Osteoblast (primary cell): ENCODE results near the gene MANF. TPM values are rescaled to one million over a fixed set of nuclear protein-coding genes. Genes with fewer than 3 reads are reported as not detected.
"Not testable (repeated sequence)": the region's sequence is repeated elsewhere in the genome, so short reads cannot be mapped to it uniquely, and the experiment has no call there.

Experiments
- DNase-seq: peaks from one replicate; pipeline ENCODE4 v3.0.0; 2011; ENCODE audit warnings: low spot score, mixed read lengths; ENCODE audit not compliant: insufficient read length; ENCODE audit errors: missing footprints
- H2AFZ ChIP-seq: 2 replicates; pipeline ENCODE4 v1.6.0; 2011; ENCODE audit warnings: mild to moderate bottlenecking, low read length
- H3K27ac ChIP-seq: 2 replicates; pipeline ENCODE4 v1.5.1; 2011; ENCODE audit warnings: mild to moderate bottlenecking, low read depth, low read length, moderate library complexity
- H3K27me3 ChIP-seq: 2 replicates; pipeline ENCODE4 v1.6.0; 2012; ENCODE audit warnings: mild to moderate bottlenecking, control low read depth, inconsistent platforms, low read length, moderate library complexity; ENCODE audit not compliant: insufficient read depth
- H3K36me3 ChIP-seq: 2 replicates; pipeline ENCODE4 v1.5.1; 2011; ENCODE audit warnings: mild to moderate bottlenecking, low read length, control low read depth, moderate library complexity; ENCODE audit not compliant: insufficient read depth
- H3K4me1 ChIP-seq: 2 replicates; pipeline ENCODE4 v1.5.1; 2011; ENCODE audit warnings: mild to moderate bottlenecking, low read length, control low read depth, moderate library complexity; ENCODE audit not compliant: insufficient read depth
- H3K4me2 ChIP-seq: 2 replicates; pipeline ENCODE4 v1.6.0; 2011; ENCODE audit warnings: mild to moderate bottlenecking, low read length; ENCODE audit not compliant: insufficient read depth
- H3K4me3 ChIP-seq: fragments of 200-600 bp; sonication (generic); 3 replicates; pipeline ENCODE4 v1.5.1; 2012; ENCODE audit warnings: mild to moderate bottlenecking, low read length, inconsistent platforms; ENCODE audit not compliant: insufficient read depth
- H3K79me2 ChIP-seq: 2 replicates; pipeline ENCODE4 v1.6.0; 2012; ENCODE audit warnings: mild to moderate bottlenecking, low read length, control low read depth, inconsistent platforms; ENCODE audit not compliant: insufficient read depth
- H3K9me3 ChIP-seq: 2 replicates; pipeline ENCODE4 v1.5.1; 2011; ENCODE audit warnings: low read depth, low read length, control low read depth
- H4K20me1 ChIP-seq: 2 replicates; pipeline ENCODE4 v1.6.0; 2012; ENCODE audit warnings: mild to moderate bottlenecking, low read length, control low read depth; ENCODE audit not compliant: insufficient read depth
- total RNA-seq: library from RNA; depleted of rRNA; stranded (reverse); fragments of >200 nt; gene quantifications from 2 replicates; pipeline ENCODE4 v1.2.3, GENCODE V29; 2012
- TF ChIP-seq, protein P1 (sequence below): IDR thresholded peaks from 2 replicates; pipeline ENCODE4 v1.5.1; 2011; ENCODE audit warnings: mild to moderate bottlenecking, low read depth, low read length, moderate library complexity; ENCODE audit errors: extremely low read depth

The MANF gene
- total RNA-seq, 1 donor: 37.3 TPM

DNA sequence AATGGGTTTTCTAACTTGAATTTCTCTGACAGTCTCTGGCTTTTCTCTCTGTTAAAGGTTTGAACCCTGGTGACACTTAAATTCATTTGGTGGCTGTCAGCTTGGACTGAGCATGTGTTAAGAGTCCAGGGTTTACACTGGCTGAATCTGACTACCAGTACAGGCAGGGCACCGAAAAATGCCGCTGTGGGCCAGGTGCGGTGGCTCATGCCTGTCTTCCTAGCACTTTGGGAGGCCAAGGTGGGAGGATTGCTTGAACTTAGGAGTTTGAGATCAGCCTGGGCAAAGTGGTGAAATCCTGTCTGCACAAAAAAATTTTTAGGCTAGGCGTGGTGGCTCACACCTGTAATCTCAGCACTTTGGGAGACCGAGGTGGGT lies 1.8 kb downstream of the MANF start:
- peaks cover 38% of the 10 kb centered on the region for H3K36me3 ChIP-seq
- no peak overlapping the region for H2AFZ ChIP-seq
- H3K9me3 ChIP-seq: no peaks in the 10 kb centered on the region
- peaks cover 37% of the 10 kb centered on the region for H4K20me1 ChIP-seq
- H3K79me2 ChIP-seq: peaks cover 57% of the 10 kb centered on the region
- H3K27ac ChIP-seq: peak overlapping the region; percentile 32
- TF ChIP-seq, protein P1, sequence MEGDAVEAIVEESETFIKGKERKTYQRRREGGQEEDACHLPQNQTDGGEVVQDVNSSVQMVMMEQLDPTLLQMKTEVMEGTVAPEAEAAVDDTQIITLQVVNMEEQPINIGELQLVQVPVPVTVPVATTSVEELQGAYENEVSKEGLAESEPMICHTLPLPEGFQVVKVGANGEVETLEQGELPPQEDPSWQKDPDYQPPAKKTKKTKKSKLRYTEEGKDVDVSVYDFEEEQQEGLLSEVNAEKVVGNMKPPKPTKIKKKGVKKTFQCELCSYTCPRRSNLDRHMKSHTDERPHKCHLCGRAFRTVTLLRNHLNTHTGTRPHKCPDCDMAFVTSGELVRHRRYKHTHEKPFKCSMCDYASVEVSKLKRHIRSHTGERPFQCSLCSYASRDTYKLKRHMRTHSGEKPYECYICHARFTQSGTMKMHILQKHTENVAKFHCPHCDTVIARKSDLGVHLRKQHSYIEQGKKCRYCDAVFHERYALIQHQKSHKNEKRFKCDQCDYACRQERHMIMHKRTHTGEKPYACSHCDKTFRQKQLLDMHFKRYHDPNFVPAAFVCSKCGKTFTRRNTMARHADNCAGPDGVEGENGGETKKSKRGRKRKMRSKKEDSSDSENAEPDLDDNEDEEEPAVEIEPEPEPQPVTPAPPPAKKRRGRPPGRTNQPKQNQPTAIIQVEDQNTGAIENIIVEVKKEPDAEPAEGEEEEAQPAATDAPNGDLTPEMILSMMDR: no peak
- H3K27me3 ChIP-seq: no peaks in the 10 kb centered on the region
- peak overlapping the region; percentile 97 for H3K4me3 ChIP-seq
- peak overlapping the region; percentile 98 for H3K4me2 ChIP-seq
- no peak for DNase-seq
- H3K4me1 ChIP-seq: peaks cover 35% of the 10 kb centered on the region

DNA sequence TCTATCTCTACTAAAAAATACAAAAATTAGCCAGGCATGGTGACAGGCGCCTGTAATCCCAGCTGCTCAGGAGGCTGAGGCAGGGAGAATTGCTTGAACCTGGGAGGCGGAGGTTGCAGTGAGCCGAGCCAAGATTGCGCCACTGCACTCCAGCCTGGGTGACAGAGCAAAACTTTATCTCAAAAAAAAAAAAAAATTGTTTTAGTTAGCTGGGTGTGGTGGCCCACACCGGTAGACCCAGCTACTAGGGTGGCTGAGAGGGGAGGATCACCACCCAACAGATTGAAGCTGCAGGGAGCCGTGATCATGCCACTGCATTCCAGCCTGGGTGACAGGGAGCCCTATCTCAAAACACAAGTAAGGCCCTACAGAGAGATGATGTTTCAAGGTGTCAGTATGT lies 2.2 kb downstream of the MANF start:
- Histone ChIP-seq H3K4me3 (peak overlapping the region; percentile 44), H3K4me1 (peaks cover 38% of the 10 kb centered on the region), H4K20me1 (peaks cover 39% of the 10 kb centered on the region), H3K4me2 (peak overlapping the region; percentile 98), H3K36me3 (peaks cover 39% of the 10 kb centered on the region), H3K79me2 (peaks cover 61% of the 10 kb centered on the region)
- not testable (repeated sequence) for H2AFZ ChIP-seq, H3K27me3 ChIP-seq, H3K27ac ChIP-seq, H3K9me3 ChIP-seq, DNase-seq

DNA sequence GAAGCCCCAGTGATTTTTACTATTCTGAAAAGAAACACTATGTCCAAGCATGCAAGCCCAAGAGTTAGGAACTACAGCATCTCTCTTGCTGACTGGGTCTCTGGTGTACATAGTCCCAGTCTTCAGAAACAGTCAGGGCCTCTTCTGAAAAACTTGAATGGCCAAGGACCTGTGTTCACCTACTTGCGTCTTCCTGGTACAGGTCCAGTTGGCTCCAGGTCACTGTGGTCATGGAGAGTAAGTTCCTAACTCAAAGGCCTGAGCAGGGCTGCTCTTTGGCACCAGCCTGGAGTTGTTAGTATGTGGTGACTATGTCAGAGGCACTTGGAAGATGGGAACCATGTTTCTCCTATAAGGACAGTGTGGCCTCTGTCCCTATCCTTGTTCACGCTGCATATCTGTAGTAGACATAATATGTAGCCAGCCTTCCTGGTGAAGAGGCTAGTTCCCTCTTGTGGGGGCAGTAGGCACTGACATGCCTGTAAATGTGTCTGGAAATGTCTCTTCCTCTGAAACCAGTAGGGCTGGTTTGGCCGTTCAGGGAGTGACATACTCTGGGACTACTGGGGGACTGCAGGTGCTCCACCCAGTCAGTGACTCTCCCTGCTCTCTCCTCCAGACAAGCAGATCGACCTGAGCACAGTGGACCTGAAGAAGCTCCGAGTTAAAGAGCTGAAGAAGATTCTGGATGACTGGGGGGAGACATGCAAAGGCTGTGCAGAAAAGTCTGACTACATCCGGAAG lies 3.4 kb downstream of the MANF start:
- H3K4me3 ChIP-seq: no peak overlapping the region

DNA sequence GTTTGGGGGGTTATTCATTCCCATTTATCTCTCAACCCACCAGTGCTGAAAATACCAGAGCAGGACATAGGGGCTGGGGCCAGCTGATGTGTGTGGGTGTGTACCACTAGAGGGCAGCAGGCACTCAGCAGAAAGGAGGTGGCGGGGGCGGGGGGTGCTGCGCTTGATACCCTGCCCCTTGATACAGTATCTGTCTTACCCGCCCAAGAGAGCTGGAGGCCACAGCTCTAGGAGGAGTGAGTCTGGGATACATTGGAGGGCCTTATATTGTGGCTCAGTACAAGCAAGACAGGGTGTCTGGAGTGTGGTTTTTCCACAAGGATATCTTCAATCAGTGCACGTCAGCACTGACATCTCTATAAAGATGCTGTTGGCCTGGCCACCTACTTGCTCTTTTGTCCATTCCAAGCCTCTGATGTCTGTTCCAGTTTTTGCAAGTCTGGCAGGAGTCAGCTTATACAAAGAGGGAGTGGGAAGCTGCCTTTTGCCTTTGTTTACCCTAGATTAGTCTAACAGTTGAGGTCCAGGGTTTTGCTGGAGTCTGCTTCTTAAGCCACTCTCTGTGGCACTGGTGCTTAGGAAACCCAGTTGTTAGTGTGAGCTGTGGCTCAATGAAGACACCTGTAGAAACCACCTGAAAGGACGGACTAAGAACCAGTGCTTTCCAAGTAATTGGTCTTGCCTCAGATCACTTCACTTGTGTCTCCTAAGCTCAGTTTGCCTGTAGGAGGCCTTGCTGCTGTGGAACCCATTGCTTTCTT lies 4.5 kb downstream of the MANF start:
- H3K4me3 ChIP-seq: no peak overlapping the region
- peaks cover 62% of the 10 kb centered on the region for H3K36me3 ChIP-seq
- H2AFZ ChIP-seq: no peak overlapping the region
- no peaks in the 10 kb centered on the region for H3K9me3 ChIP-seq
- H3K4me2 ChIP-seq: no peak overlapping the region
- no peaks in the 10 kb centered on the region for H3K27me3 ChIP-seq
- no peak overlapping the region for H3K27ac ChIP-seq
- H3K4me1 ChIP-seq: peaks cover 49% of the 10 kb centered on the region
- TF ChIP-seq, protein P1: peak; percentile 74
- H3K79me2 ChIP-seq: peaks cover 69% of the 10 kb centered on the region
- DNase-seq: peak; percentile 91
- H4K20me1 ChIP-seq: peaks cover 62% of the 10 kb centered on the region

More for the DNA sequence above, 3.4 kb downstream of the MANF start:
- peaks cover 51% of the 10 kb centered on the region for H4K20me1 ChIP-seq
- TF ChIP-seq, protein P1: peak; percentile 31
- DNase-seq: peak; percentile 71
- no peak overlapping the region for H2AFZ ChIP-seq
- H3K79me2 ChIP-seq: peaks cover 69% of the 10 kb centered on the region
- peak overlapping the region; percentile 98 for H3K4me2 ChIP-seq
- no peak overlapping the region for H3K27ac ChIP-seq
- peaks cover 43% of the 10 kb centered on the region for H3K4me1 ChIP-seq
- H3K27me3 ChIP-seq: no peaks in the 10 kb centered on the region
- H3K9me3 ChIP-seq: no peaks in the 10 kb centered on the region
- peaks cover 51% of the 10 kb centered on the region for H3K36me3 ChIP-seq
